ENCODE measurements around the gene SEPHS1. TPM values are rescaled to one million over a fixed set of nuclear protein-coding genes. Genes with fewer than 3 reads are reported as not detected.

The SEPHS1 gene
- total RNA-seq, 1 experiment from 2014 or later, result 61.8 TPM

DNA sequence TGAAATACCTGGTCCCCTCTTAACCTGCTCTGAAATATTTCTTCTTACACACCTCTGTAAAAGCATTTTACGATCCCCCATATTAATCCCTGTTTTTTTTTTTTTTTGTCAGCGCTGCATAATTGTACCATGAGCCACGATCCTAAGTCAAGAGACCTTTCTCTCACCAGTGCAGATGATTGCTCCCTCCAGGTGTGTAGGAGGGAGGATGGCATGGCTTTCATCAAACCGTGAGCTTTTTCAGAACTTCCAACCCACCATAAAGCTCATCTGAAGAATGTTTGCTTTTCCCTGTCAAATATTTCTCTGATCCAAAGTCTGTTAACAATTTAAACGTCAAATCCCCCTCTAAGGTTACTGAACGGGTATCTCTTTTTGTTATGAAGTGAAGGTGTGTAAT, 28.2 kb upstream of the SEPHS1 start:
- no peaks in the 10 kb centered on the region for H3K36me3 Mint-ChIP-seq (ENCODE audit: insufficient read depth, unreplicated experiment)
- H3K27ac Mint-ChIP-seq (ENCODE audit: unreplicated experiment), result no peak overlapping the region
- intact Hi-C loops (cut with micrococcal nuclease; ENCODE audit: unreplicated experiment), result loop anchor here (10.0 kb wide), 1 partner anchor 399 kb away; no protein-coding TSS in a partner anchor
- H3K9me3 Mint-ChIP-seq (ENCODE audit: low read depth, unreplicated experiment), result no peaks in the 10 kb centered on the region
- H3K27me3 Mint-ChIP-seq (ENCODE audit: unreplicated experiment), result peaks cover 25% of the 10 kb centered on the region
- CTCF ChIA-PET, result interaction anchor here (0.6 to 0.7 kb wide), 2 partner anchors 13 to 214 kb away, joined by 4 to 9 read pairs; no protein-coding TSS in a partner anchor
- BruUV-seq (replicated peaks), result no TSS peak
- TF ChIP-seq, protein P1, sequence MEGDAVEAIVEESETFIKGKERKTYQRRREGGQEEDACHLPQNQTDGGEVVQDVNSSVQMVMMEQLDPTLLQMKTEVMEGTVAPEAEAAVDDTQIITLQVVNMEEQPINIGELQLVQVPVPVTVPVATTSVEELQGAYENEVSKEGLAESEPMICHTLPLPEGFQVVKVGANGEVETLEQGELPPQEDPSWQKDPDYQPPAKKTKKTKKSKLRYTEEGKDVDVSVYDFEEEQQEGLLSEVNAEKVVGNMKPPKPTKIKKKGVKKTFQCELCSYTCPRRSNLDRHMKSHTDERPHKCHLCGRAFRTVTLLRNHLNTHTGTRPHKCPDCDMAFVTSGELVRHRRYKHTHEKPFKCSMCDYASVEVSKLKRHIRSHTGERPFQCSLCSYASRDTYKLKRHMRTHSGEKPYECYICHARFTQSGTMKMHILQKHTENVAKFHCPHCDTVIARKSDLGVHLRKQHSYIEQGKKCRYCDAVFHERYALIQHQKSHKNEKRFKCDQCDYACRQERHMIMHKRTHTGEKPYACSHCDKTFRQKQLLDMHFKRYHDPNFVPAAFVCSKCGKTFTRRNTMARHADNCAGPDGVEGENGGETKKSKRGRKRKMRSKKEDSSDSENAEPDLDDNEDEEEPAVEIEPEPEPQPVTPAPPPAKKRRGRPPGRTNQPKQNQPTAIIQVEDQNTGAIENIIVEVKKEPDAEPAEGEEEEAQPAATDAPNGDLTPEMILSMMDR (IDR thresholded peaks at IDR 0.05; ENCODE audit: unreplicated experiment), result no peak
- H3K4me1 Mint-ChIP-seq (ENCODE audit: low read depth, unreplicated experiment), result no peaks in the 10 kb centered on the region
- H3K4me3 Mint-ChIP-seq (ENCODE audit: low read depth, unreplicated experiment), result no peak overlapping the region
- no peak for DNase-seq

DNA sequence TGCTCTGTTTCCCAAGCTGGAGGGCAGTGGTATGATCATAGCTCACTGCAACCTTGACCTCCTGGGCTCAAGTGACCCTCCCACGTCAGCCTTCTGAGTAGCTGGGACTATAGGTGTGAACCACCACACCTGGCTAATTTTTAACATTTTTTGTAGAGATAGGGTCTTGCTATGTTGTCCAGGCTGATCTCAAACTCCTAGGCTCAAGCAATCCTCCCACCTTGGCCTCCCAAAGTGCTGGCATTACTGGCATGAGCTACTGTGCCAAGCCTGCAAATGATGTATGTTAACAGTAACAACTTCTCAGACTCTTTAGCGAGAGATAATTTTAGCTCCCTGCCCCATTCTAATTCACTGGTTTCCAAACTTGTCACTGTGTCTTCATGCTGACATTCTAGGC, 27.7 kb upstream of the SEPHS1 start:
- TF ChIP-seq, protein P1 (IDR thresholded peaks at IDR 0.05; ENCODE audit: unreplicated experiment), result no peak
- Mint-ChIP-seq H3K27ac (ENCODE audit: unreplicated experiment) (no peak overlapping the region), H3K4me1 (ENCODE audit: low read depth, unreplicated experiment) (no peaks in the 10 kb centered on the region), H3K36me3 (ENCODE audit: insufficient read depth, unreplicated experiment) (no peaks in the 10 kb centered on the region), H3K9me3 (ENCODE audit: low read depth, unreplicated experiment) (no peaks in the 10 kb centered on the region), H3K27me3 (ENCODE audit: unreplicated experiment) (peaks cover 20% of the 10 kb centered on the region), H3K4me3 (ENCODE audit: low read depth, unreplicated experiment) (no peak overlapping the region)
- intact Hi-C loops (cut with micrococcal nuclease; ENCODE audit: unreplicated experiment), result loop anchor here (10.0 kb wide), 1 partner anchor 399 kb away; no protein-coding TSS in a partner anchor
- CTCF ChIA-PET, result interaction anchor here (0.6 kb wide), 1 partner anchor 13 kb away, joined by 9 read pairs; no protein-coding TSS in a partner anchor
- DNase-seq, result no peak
- no TSS peak for BruUV-seq (replicated peaks)

GRCh38 chr10:13373644-13374043, 25.6 kb upstream of the SEPHS1 start:
- no TSS peak for BruUV-seq (replicated peaks)
- intact Hi-C loops (cut with micrococcal nuclease; ENCODE audit: unreplicated experiment), result loop anchor here (2.0 to 10.0 kb wide), 2 partner anchors 213 to 401 kb away; partner anchors contain the start of gene PRPF18
- no peaks in the 10 kb centered on the region for H3K9me3 Mint-ChIP-seq (ENCODE audit: low read depth, unreplicated experiment)
- DNase-seq, result no peak
- no peak overlapping the region for H3K27ac Mint-ChIP-seq (ENCODE audit: unreplicated experiment)
- CTCF ChIA-PET, result interaction anchor here (3.1 kb wide), 1 partner anchor 163 kb away, joined by 21 read pairs; no protein-coding TSS in a partner anchor
- no peaks in the 10 kb centered on the region for H3K36me3 Mint-ChIP-seq (ENCODE audit: insufficient read depth, unreplicated experiment)
- TF ChIP-seq, protein P1 (IDR thresholded peaks at IDR 0.05; ENCODE audit: unreplicated experiment), result no peak
- H3K4me1 Mint-ChIP-seq (ENCODE audit: low read depth, unreplicated experiment), result no peaks in the 10 kb centered on the region
- H3K27me3 Mint-ChIP-seq (ENCODE audit: unreplicated experiment), result peaks cover 18% of the 10 kb centered on the region
- H3K4me3 Mint-ChIP-seq (ENCODE audit: low read depth, unreplicated experiment), result no peak overlapping the region

DNA sequence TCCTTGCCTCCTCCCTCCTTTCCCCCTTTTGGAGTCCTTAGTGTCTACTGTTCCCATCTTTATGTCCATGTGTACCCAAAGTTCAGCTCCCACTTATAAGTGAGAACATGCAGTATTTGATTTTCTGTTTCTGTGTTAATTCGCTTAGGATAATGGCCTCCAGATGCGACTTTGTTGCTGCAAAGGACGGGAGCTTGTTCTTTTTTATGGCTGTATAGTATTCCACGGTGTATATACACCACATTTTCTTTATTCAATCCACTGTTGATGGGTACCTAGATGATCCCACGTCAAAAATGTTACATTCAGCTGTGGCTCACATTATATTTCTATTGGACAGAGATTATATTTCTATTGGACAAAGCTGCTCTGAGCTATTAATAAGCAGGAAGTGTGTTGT, 24.4 kb upstream of the SEPHS1 start:
- intact Hi-C loops (cut with micrococcal nuclease; ENCODE audit: unreplicated experiment), result loop anchor here (1.0 to 10.0 kb wide), 4 partner anchors 68 to 402 kb away; partner anchors contain the start of gene PRPF18
- no peak for DNase-seq
- peaks cover 18% of the 10 kb centered on the region for H3K27me3 Mint-ChIP-seq (ENCODE audit: unreplicated experiment)
- H3K9me3 Mint-ChIP-seq (ENCODE audit: low read depth, unreplicated experiment), result no peaks in the 10 kb centered on the region
- H3K4me1 Mint-ChIP-seq (ENCODE audit: low read depth, unreplicated experiment), result no peaks in the 10 kb centered on the region
- H3K27ac Mint-ChIP-seq (ENCODE audit: unreplicated experiment), result no peak overlapping the region
- CTCF ChIA-PET, result interaction anchor here (0.8 to 3.1 kb wide), 11 partner anchors 12 to 214 kb away, joined by 3 to 36 read pairs (median 4); partner anchors contain the start of gene PRPF18
- no peaks in the 10 kb centered on the region for H3K36me3 Mint-ChIP-seq (ENCODE audit: insufficient read depth, unreplicated experiment)
- TF ChIP-seq, protein P1 (IDR thresholded peaks at IDR 0.05; ENCODE audit: unreplicated experiment), result no peak
- BruUV-seq (replicated peaks), result no TSS peak
- H3K4me3 Mint-ChIP-seq (ENCODE audit: low read depth, unreplicated experiment), result no peak overlapping the region

Data from Calu3 (cell line).